HL-60 (cell line): ENCODE results near the gene DENND11.

Experiments used
- CTCF ChIP-seq: IDR thresholded peaks from one replicate; pipeline ENCODE4 v1.5.1; 2011; ENCODE audit warnings: low read length, control low read depth, inconsistent platforms; ENCODE audit not compliant: insufficient read depth
- GABPA ChIP-seq: IDR thresholded peaks from 2 replicates; pipeline ENCODE4 v1.6.1; 2012; ENCODE audit warnings: low read depth
- POLR2AphosphoS5 ChIP-seq: IDR thresholded peaks from 2 replicates; pipeline ENCODE4 v1.6.1; 2012; ENCODE audit warnings: low read depth
- REST ChIP-seq: IDR thresholded peaks from 2 replicates; pipeline ENCODE4 v1.6.1; 2012; ENCODE audit warnings: low read depth; ENCODE audit not compliant: insufficient replicate concordance

- TF ChIP-seq CTCF (no peak), REST (no peak), POLR2AphosphoS5 (no peak), GABPA (no peak)
Measured at GRCh38 chr7:141700296-141700847, 1.6 kb downstream of the DENND11 start.
